ENCODE data around the gene SSBP3. TPM values are rescaled to one million over a fixed set of nuclear protein-coding genes. Genes with fewer than 3 reads are reported as not detected.

Gene SSBP3
- total and polyA plus RNA-seq, 9 of the 15 experiments (the other 6 are each of a cell fraction or from before 2014, with no cell fraction given), result 8.7 to 108 (median 33.8) TPM

DNA sequence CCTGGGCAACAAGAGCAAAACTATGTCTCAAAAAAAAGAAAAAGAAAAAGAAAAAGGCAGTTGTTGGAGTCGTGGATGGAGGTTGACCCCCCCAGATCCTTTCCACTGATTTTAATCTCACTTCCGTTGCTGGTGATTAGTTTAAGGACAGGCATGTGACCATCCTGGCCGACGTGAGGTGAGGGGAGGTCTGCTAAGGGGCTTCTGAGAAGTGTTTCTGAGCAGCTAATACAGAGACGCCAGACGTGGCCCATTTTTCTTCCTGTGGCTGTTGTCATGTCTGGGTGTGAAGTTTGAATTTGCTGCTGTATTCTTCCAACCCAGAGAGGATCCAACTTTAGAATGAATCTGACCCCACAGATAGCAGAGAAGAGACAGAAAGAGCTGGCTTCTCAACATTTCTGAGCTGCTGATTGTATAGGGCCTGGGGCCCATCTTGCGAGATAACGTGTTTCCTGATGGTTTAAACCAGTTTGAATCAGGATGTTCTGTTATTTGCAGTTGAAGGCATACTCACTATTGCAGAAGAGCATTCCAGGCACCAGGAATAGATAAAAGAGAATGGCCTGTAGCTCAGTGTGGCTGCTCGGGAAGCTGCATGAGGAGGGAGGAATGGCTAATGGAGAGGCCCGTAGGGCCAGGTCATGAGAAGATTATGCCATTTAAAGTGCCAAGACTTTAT is 22.8 kb upstream of the SSBP3 start (continued):
- TF ChIP-seq RBM34 (IDR thresholded peaks at IDR 0.05; ENCODE audit: borderline replicate concordance, insufficient read depth, low read length), result no peak
- TF ChIP-seq EP400 (IDR thresholded peaks at IDR 0.05), result no peak
- TF ChIP-seq, protein P1, sequence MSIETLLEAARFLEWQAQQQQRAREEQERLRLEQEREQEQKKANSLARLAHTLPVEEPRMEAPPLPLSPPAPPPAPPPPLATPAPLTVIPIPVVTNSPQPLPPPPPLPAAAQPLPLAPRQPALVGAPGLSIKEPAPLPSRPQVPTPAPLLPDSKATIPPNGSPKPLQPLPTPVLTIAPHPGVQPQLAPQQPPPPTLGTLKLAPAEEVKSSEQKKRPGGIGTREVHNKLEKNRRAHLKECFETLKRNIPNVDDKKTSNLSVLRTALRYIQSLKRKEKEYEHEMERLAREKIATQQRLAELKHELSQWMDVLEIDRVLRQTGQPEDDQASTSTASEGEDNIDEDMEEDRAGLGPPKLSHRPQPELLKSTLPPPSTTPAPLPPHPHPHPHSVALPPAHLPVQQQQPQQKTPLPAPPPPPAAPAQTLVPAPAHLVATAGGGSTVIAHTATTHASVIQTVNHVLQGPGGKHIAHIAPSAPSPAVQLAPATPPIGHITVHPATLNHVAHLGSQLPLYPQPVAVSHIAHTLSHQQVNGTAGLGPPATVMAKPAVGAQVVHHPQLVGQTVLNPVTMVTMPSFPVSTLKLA (conservative IDR thresholded peaks at IDR 0.05), result no peak
- no peak for TF ChIP-seq TSC22D4 (tag; IDR thresholded peaks at IDR 0.05)
- no peak for TF ChIP-seq ETV6 (IDR thresholded peaks at IDR 0.05; ENCODE audit: borderline replicate concordance in 1 of 2, low read depth in 2 of 2, low read length in 1 of 2)
- no peak for TF ChIP-seq ETV6 (CRISPR knock-in tag; IDR thresholded peaks at IDR 0.05; ENCODE audit: borderline replicate concordance)
- TF ChIP-seq SP2 (IDR thresholded peaks at IDR 0.05; ENCODE audit: extremely low read depth, low read depth, low read length, poor library complexity, severe bottlenecking), result no peak
- TF ChIP-seq SMAD1 (IDR thresholded peaks at IDR 0.05; ENCODE audit: low read depth, low read length, partially characterized antibody), result no peak
- TF ChIP-seq ELF1 (tag; IDR thresholded peaks at IDR 0.05), result 0 out of 2 replicates have a peak, but pooled peaks have one; percentile 18
- no peak for TF ChIP-seq CREM (IDR thresholded peaks at IDR 0.05; ENCODE audit: low read depth)
- no peak for TF ChIP-seq CAMTA2 (CRISPR knock-in tag; conservative IDR thresholded peaks at IDR 0.05)
- TF ChIP-seq EWSR1 (IDR thresholded peaks at IDR 0.05; ENCODE audit: borderline replicate concordance, low read depth, partially characterized antibody), result no peak
- no peak for TF ChIP-seq ZBTB1 (CRISPR knock-in tag; IDR thresholded peaks at IDR 0.05; ENCODE audit: borderline replicate concordance, low read depth)
- no peak for TF ChIP-seq SREBF1 (IDR thresholded peaks at IDR 0.05; ENCODE audit: borderline replicate concordance, low read depth, low read length)
- peak; percentile 27; the same call in 1 of the 2 replicates for TF ChIP-seq USF2 (CRISPR knock-in tag; IDR thresholded peaks at IDR 0.05)
- TF ChIP-seq, protein P2, sequence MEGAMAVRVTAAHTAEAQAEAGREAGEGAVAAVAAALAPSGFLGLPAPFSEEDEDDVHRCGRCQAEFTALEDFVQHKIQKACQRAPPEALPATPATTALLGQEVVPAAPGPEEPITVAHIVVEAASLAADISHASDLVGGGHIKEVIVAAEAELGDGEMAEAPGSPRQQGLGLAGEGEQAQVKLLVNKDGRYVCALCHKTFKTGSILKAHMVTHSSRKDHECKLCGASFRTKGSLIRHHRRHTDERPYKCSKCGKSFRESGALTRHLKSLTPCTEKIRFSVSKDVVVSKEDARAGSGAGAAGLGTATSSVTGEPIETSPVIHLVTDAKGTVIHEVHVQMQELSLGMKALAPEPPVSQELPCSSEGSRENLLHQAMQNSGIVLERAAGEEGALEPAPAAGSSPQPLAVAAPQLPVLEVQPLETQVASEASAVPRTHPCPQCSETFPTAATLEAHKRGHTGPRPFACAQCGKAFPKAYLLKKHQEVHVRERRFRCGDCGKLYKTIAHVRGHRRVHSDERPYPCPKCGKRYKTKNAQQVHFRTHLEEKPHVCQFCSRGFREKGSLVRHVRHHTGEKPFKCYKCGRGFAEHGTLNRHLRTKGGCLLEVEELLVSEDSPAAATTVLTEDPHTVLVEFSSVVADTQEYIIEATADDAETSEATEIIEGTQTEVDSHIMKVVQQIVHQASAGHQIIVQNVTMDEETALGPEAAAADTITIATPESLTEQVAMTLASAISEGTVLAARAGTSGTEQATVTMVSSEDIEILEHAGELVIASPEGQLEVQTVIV (CRISPR knock-in tag; IDR thresholded peaks at IDR 0.05; ENCODE audit: borderline replicate concordance), result no peak
- TF ChIP-seq, protein P3, sequence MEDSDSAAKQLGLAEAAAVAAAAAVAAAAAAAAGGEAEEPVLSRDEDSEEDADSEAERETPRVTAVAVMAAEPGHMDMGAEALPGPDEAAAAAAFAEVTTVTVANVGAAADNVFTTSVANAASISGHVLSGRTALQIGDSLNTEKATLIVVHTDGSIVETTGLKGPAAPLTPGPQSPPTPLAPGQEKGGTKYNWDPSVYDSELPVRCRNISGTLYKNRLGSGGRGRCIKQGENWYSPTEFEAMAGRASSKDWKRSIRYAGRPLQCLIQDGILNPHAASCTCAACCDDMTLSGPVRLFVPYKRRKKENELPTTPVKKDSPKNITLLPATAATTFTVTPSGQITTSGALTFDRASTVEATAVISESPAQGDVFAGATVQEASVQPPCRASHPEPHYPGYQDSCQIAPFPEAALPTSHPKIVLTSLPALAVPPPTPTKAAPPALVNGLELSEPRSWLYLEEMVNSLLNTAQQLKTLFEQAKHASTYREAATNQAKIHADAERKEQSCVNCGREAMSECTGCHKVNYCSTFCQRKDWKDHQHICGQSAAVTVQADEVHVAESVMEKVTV (CRISPR knock-in tag; IDR thresholded peaks at IDR 0.05), result no peak
- no peak for TF ChIP-seq SREBF2 (CRISPR knock-in tag; IDR thresholded peaks at IDR 0.05)
- TF ChIP-seq ARNT (IDR thresholded peaks at IDR 0.05), result no peak
- peak; percentile 72 for TF ChIP-seq L3MBTL2 (IDR thresholded peaks at IDR 0.05)
- TF ChIP-seq ZFP1 (CRISPR knock-in tag; IDR thresholded peaks at IDR 0.05), result no peak
- TF ChIP-seq HDAC1 (IDR thresholded peaks at IDR 0.05), result no peak
- no peak for TF ChIP-seq TGIF2 (CRISPR knock-in tag; IDR thresholded peaks at IDR 0.05)
